Measurements from ENCODE around the gene SMARCA2. TPM values are rescaled to one million over a fixed set of nuclear protein-coding genes. Genes with fewer than 3 reads are reported as not detected.

Gene SMARCA2
- total and polyA plus RNA-seq, 3 donors from 2014 or later, result 176 to 251 (median 241) TPM

- TF ChIP-seq CTCF (IDR thresholded peaks at IDR 0.05) (no peak), POLR2A (IDR thresholded peaks at IDR 0.05) (no peak)
Measured at GRCh38 chr9:2241836-2242741, 226.9 kb downstream of the SMARCA2 start.

GRCh38 chr9:2242831-2243330 is 227.7 kb downstream of the SMARCA2 start:
- TF ChIP-seq CTCF (IDR thresholded peaks at IDR 0.05) (no peak), POLR2A (IDR thresholded peaks at IDR 0.05) (no peak)
- intact Hi-C loops (cut with DNase I; ENCODE audit: low total_unique reads), result no loop called here
- Histone ChIP-seq H3K9me3 (no peaks in the 10 kb centered on the region), H3K27me3 (no peaks in the 10 kb centered on the region), H3K4me1 (peaks cover 10% of the 10 kb centered on the region), H3K4me3 (peak overlapping the region; percentile 38 to 54), H3K36me3 (ENCODE audit: low read depth, missing control alignments) (no peaks in the 10 kb centered on the region), H3K27ac (no peak overlapping the region)
- 27 to 32% methylated on average over 11 of the region's 11 CpGs for WGBS, 2 donors
- no peak for DNase-seq

More at GRCh38 chr9:2241836-2242741, 226.9 kb downstream of the SMARCA2 start:
- H3K4me1 ChIP-seq, result peaks cover 10% of the 10 kb centered on the region
- H3K4me3 ChIP-seq, result peak overlapping the region; percentile 38 to 54
- intact Hi-C loops (cut with DNase I; ENCODE audit: low total_unique reads), result no loop called here
- 1% methylated on average over 25 to 38 of the region's 38 CpGs for WGBS, 2 donors
- peak; percentile 85 for DNase-seq
- H3K27ac ChIP-seq, result peak overlapping the region in 1 of 2 donors; percentile 2
- no peaks in the 10 kb centered on the region for H3K27me3 ChIP-seq
- no peaks in the 10 kb centered on the region for H3K36me3 ChIP-seq (ENCODE audit: low read depth, missing control alignments)
- H3K9me3 ChIP-seq, result no peaks in the 10 kb centered on the region

Small RNAs within 50 kb of the gene (small RNA-seq; reads per million reads assigned to genes)
- gene RN7SL592P (0 reads per million in 2 donors), gene RNU2-25P (0 to 0.18 reads per million in 2 donors)

All from testis (tissue), 3 donors.